Gastrocnemius medialis (tissue), 4 donors: ENCODE measurements around the gene ZBTB49.

Source experiments
- POLR2A ChIP-seq, 2 donors: fragments of 450-650 bp; IDR thresholded peaks; one replicate each; pipeline ENCODE4 v1.6.1; 2017; ENCODE audit warnings: antibody characterized with exemption in 2 of 2, mild to moderate bottlenecking in 2 of 2, moderate library complexity in 2 of 2
- TF ChIP-seq, protein P1 (sequence below), 5 experiments: fragments of 450-650 bp in 3 of 5; fragments of 200-600 bp in 2 of 5; sonication (generic) in 2 of 5; IDR thresholded peaks in 4 of 5; conservative IDR thresholded peaks in 1 of 5; 1 replicate in 4 of 5; 2 replicates in 1 of 5; pipeline ENCODE4 v1.5.1; 2016 to 2019; ENCODE audit warnings: antibody characterized with exemption in 5 of 5, mild to moderate bottlenecking in 3 of 5, moderate library complexity in 3 of 5

GRCh38 chr4:4356106-4357041, 66.3 kb downstream of the ZBTB49 start:
- TF ChIP-seq, protein P1, sequence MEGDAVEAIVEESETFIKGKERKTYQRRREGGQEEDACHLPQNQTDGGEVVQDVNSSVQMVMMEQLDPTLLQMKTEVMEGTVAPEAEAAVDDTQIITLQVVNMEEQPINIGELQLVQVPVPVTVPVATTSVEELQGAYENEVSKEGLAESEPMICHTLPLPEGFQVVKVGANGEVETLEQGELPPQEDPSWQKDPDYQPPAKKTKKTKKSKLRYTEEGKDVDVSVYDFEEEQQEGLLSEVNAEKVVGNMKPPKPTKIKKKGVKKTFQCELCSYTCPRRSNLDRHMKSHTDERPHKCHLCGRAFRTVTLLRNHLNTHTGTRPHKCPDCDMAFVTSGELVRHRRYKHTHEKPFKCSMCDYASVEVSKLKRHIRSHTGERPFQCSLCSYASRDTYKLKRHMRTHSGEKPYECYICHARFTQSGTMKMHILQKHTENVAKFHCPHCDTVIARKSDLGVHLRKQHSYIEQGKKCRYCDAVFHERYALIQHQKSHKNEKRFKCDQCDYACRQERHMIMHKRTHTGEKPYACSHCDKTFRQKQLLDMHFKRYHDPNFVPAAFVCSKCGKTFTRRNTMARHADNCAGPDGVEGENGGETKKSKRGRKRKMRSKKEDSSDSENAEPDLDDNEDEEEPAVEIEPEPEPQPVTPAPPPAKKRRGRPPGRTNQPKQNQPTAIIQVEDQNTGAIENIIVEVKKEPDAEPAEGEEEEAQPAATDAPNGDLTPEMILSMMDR (IDR thresholded peaks at IDR 0.05 in 4 of 5, conservative IDR thresholded peaks at IDR 0.05 in 1 of 5), result no peak
- no peak for TF ChIP-seq POLR2A (IDR thresholded peaks at IDR 0.05)
